Mesendoderm (in vitro differentiated cells): ENCODE data around the gene MLKL.

ENCODE experiments used
- DNase-seq: peaks from one replicate; pipeline ENCODE4 v3.0.0; 2013
- H2AK5ac ChIP-seq: 2 replicates; pipeline ENCODE4 v1.6.1; 2013; ENCODE audit warnings: low read length, inconsistent platforms
- H2BK120ac ChIP-seq: 2 replicates; pipeline ENCODE4 v1.6.1; 2013; ENCODE audit warnings: low read depth, mild to moderate bottlenecking, low read length, moderate library complexity, mixed read lengths
- H2BK15ac ChIP-seq: replicated peaks from 2 replicates; pipeline ENCODE4 v1.6.1; 2013; ENCODE audit warnings: low read depth, mild to moderate bottlenecking, moderate library complexity
- H2BK5ac ChIP-seq: 2 replicates; pipeline ENCODE4 v1.6.1; 2013; ENCODE audit warnings: low read length, inconsistent platforms
- H3K18ac ChIP-seq: 2 replicates; pipeline ENCODE4 v1.6.1; 2013; ENCODE audit warnings: mild to moderate bottlenecking, low read length, mixed read lengths
- H3K23ac ChIP-seq: one replicate; pipeline ENCODE4 v1.6.1; 2013; ENCODE audit warnings: low read length
- H3K27ac ChIP-seq: 2 replicates; pipeline ENCODE4 v1.5.1; 2013; ENCODE audit warnings: low read depth, mild to moderate bottlenecking, inconsistent platforms, low read length, moderate library complexity
- H3K27me3 ChIP-seq: 2 replicates; pipeline ENCODE4 v1.6.1; 2013; ENCODE audit warnings: low read length, control low read depth, mild to moderate bottlenecking, inconsistent platforms; ENCODE audit not compliant: insufficient read depth, poor library complexity
- H3K36me3 ChIP-seq: 2 replicates; pipeline ENCODE4 v1.6.1; 2013; ENCODE audit warnings: low read length, inconsistent platforms; ENCODE audit not compliant: control insufficient read depth, insufficient read depth
- H3K4ac ChIP-seq: one replicate; pipeline ENCODE4 v1.6.1; 2013; ENCODE audit warnings: low read depth, mild to moderate bottlenecking, low read length, moderate library complexity
- H3K4me1 ChIP-seq: 2 replicates; pipeline ENCODE4 v1.6.1; 2013; ENCODE audit warnings: low read depth, low read length, inconsistent platforms; ENCODE audit not compliant: control insufficient read depth
- H3K4me2 ChIP-seq: 2 replicates; pipeline ENCODE4 v1.6.1; 2013; ENCODE audit warnings: low read length
- H3K4me3 ChIP-seq: 2 replicates; pipeline ENCODE4 v1.5.1; 2013; ENCODE audit warnings: mild to moderate bottlenecking, low read length
- H3K56ac ChIP-seq: one replicate; pipeline ENCODE4 v1.6.1; 2013; ENCODE audit warnings: low read length
- H3K79me1 ChIP-seq: 2 replicates; pipeline ENCODE4 v1.6.1; 2013; ENCODE audit warnings: low read length, inconsistent platforms
- H3K79me2 ChIP-seq: 2 replicates; pipeline ENCODE4 v1.6.1; 2013; ENCODE audit warnings: mild to moderate bottlenecking, low read length; ENCODE audit not compliant: control insufficient read depth, insufficient read depth
- H3K9ac ChIP-seq: 2 replicates; pipeline ENCODE4 v1.6.1; 2013; ENCODE audit warnings: low read length, inconsistent platforms
- H4K5ac ChIP-seq: one replicate; pipeline ENCODE4 v1.6.1; 2013; ENCODE audit warnings: low read length
- H4K8ac ChIP-seq: one replicate; pipeline ENCODE4 v1.6.1; 2013; ENCODE audit warnings: low read depth, mild to moderate bottlenecking, control low read depth, low read length, moderate library complexity
- WGBS: extraction: QIAGEN DNeasy Blood & Tissue Kit; methylation state at CpG from one replicate; pipeline ENCODE4 v1.1.7; 2013; ENCODE audit warnings: low lambda C conversion rate, missing lambda C conversion rate; ENCODE audit not compliant: insufficient coverage; ENCODE audit errors: extremely low coverage; 5-methylcytosine and 5-hydroxymethylcytosine counted together

The MLKL gene

GRCh38 chr16:74637742-74638453 lies 62.8 kb downstream of the MLKL start:
- Histone ChIP-seq H2BK15ac (no peak overlapping the region), H3K9ac (no peak overlapping the region), H3K36me3 (peaks cover 12% of the 10 kb centered on the region), H3K27me3 (no peaks in the 10 kb centered on the region), H3K79me1 (peaks cover 2% of the 10 kb centered on the region), H3K23ac (no peak overlapping the region), H2AK5ac (no peak overlapping the region), H4K5ac (no peak overlapping the region), H3K56ac (no peak overlapping the region), H3K18ac (no peak overlapping the region), H2BK120ac (no peak overlapping the region), H2BK5ac (no peak overlapping the region), H3K4ac (no peak overlapping the region), H4K8ac (no peak overlapping the region), H3K4me1 (no peaks in the 10 kb centered on the region), H3K4me3 (no peak overlapping the region), H3K4me2 (no peak overlapping the region), H3K27ac (no peak overlapping the region), H3K79me2 (no peaks in the 10 kb centered on the region)
- no CpG with 5 or more reads among the region's 7 CpGs for WGBS
- no peak for DNase-seq

- H3K36me3 ChIP-seq: peaks cover 24% of the 10 kb centered on the region
Observed at GRCh38 chr16:74635303-74635702, 65.4 kb downstream of the MLKL start.

GRCh38 chr16:74633686-74634085 lies 67.0 kb downstream of the MLKL start:
- Histone ChIP-seq H3K27ac (no peak overlapping the region), H3K27me3 (no peaks in the 10 kb centered on the region), H2AK5ac (no peak overlapping the region), H2BK120ac (no peak overlapping the region), H3K79me2 (no peaks in the 10 kb centered on the region), H3K4me3 (no peak overlapping the region), H3K9ac (no peak overlapping the region), H4K8ac (no peak overlapping the region), H3K36me3 (peaks cover 24% of the 10 kb centered on the region), H4K5ac (no peak overlapping the region), H3K4ac (no peak overlapping the region), H2BK5ac (no peak overlapping the region), H3K79me1 (peaks cover 6% of the 10 kb centered on the region), H3K4me2 (no peak overlapping the region), H2BK15ac (no peak overlapping the region), H3K4me1 (no peaks in the 10 kb centered on the region), H3K56ac (no peak overlapping the region), H3K23ac (no peak overlapping the region), H3K18ac (no peak overlapping the region)
- DNase-seq: peak; percentile 51
- WGBS: no CpG with 5 or more reads among the region's 7 CpGs

More at GRCh38 chr16:74635303-74635702, 65.4 kb downstream of the MLKL start:
- H3K23ac ChIP-seq: no peak overlapping the region
- H3K4ac ChIP-seq: no peak overlapping the region
- no peak overlapping the region for H3K18ac ChIP-seq
- no peak overlapping the region for H2AK5ac ChIP-seq
- no peak overlapping the region for H3K9ac ChIP-seq
- WGBS: no CpG with 5 or more reads among the region's 5 CpGs
- no peaks in the 10 kb centered on the region for H3K27me3 ChIP-seq
- no peak overlapping the region for H2BK15ac ChIP-seq
- no peak overlapping the region for H2BK5ac ChIP-seq
- no peak overlapping the region for H3K4me3 ChIP-seq
- H4K5ac ChIP-seq: no peak overlapping the region
- no peak overlapping the region for H2BK120ac ChIP-seq
- no peak overlapping the region for H3K56ac ChIP-seq
- H3K4me2 ChIP-seq: no peak overlapping the region
- no peak for DNase-seq
- no peaks in the 10 kb centered on the region for H3K79me2 ChIP-seq
- peaks cover 6% of the 10 kb centered on the region for H3K79me1 ChIP-seq
- H3K4me1 ChIP-seq: no peaks in the 10 kb centered on the region
- no peak overlapping the region for H4K8ac ChIP-seq
- H3K27ac ChIP-seq: no peak overlapping the region

GRCh38 chr16:74627506-74628220 lies 73.0 kb downstream of the MLKL start:
- Histone ChIP-seq H2BK5ac (no peak overlapping the region), H3K79me1 (peaks cover 4% of the 10 kb centered on the region), H3K79me2 (no peaks in the 10 kb centered on the region), H2BK15ac (no peak overlapping the region), H3K18ac (no peak overlapping the region), H3K4ac (no peak overlapping the region), H3K27ac (no peak overlapping the region), H4K5ac (no peak overlapping the region), H3K27me3 (no peaks in the 10 kb centered on the region), H3K4me3 (no peak overlapping the region), H2BK120ac (no peak overlapping the region), H4K8ac (no peak overlapping the region), H3K23ac (no peak overlapping the region), H3K9ac (no peak overlapping the region), H3K56ac (no peak overlapping the region), H3K4me1 (no peaks in the 10 kb centered on the region), H3K36me3 (peaks cover 33% of the 10 kb centered on the region), H3K4me2 (no peak overlapping the region), H2AK5ac (no peak overlapping the region)
- no CpG with 5 or more reads among the region's 6 CpGs for WGBS
- no peak for DNase-seq

- Histone ChIP-seq H3K56ac (no peak overlapping the region), H3K36me3 (peaks cover 34% of the 10 kb centered on the region), H3K9ac (no peak overlapping the region), H2AK5ac (no peak overlapping the region), H3K23ac (no peak overlapping the region), H2BK5ac (no peak overlapping the region), H3K79me1 (peaks cover 6% of the 10 kb centered on the region), H4K8ac (no peak overlapping the region), H3K4me3 (no peak overlapping the region), H3K4me2 (no peak overlapping the region), H3K79me2 (no peaks in the 10 kb centered on the region), H3K4me1 (no peaks in the 10 kb centered on the region), H4K5ac (no peak overlapping the region), H2BK15ac (no peak overlapping the region), H3K4ac (no peak overlapping the region), H3K27ac (no peak overlapping the region), H3K27me3 (no peaks in the 10 kb centered on the region), H3K18ac (no peak overlapping the region), H2BK120ac (no peak overlapping the region)
- DNase-seq: no peak
- WGBS: no CpG with 5 or more reads among the region's 1 CpG
Observed at GRCh38 chr16:74626741-74627416, 73.8 kb downstream of the MLKL start.
